BE2C (cell line): ENCODE results near the gene SURF4.

Source experiments
- DNase-seq: peaks from one replicate; pipeline ENCODE4 v3.0.0-alpha.2; 2020
- H3K27me3 ChIP-seq: fragments of 250-450 bp; sonication (Bioruptor Pico); 2 replicates; pipeline ENCODE4 v1.5.1; 2020; ENCODE audit warnings: mild to moderate bottlenecking
- H3K36me3 ChIP-seq: fragments of 250-450 bp; sonication (Bioruptor Pico); 2 replicates; pipeline ENCODE4 v1.5.1; 2020; ENCODE audit warnings: mild to moderate bottlenecking
- H3K4me1 ChIP-seq: fragments of 250-450 bp; sonication (Bioruptor Pico); 2 replicates; pipeline ENCODE4 v1.5.1; 2020
- H3K4me3 ChIP-seq: 2 replicates; pipeline ENCODE4 v1.5.1; 2011; ENCODE audit warnings: low read depth, low read length
- H3K9me3 ChIP-seq: fragments of 250-450 bp; sonication (Bioruptor Pico); 2 replicates; pipeline ENCODE4 v1.5.1; 2020
- CTCF ChIP-seq: IDR thresholded peaks from 2 replicates; pipeline ENCODE4 v1.5.1; 2012; ENCODE audit warnings: mild to moderate bottlenecking, low read depth, low read length

SURF4 gene

GRCh38 chr9:133354766-133355165 is 21.1 kb downstream of the SURF4 start:
- Histone ChIP-seq H3K4me3 (no peak overlapping the region), H3K27me3 (no peaks in the 10 kb centered on the region), H3K4me1 (peaks cover 9% of the 10 kb centered on the region), H3K36me3 (peaks cover 48% of the 10 kb centered on the region), H3K9me3 (no peaks in the 10 kb centered on the region)
- no peak for DNase-seq
- TF ChIP-seq CTCF: no peak

- DNase-seq: no peak
- no peak for TF ChIP-seq CTCF
- Histone ChIP-seq H3K36me3 (peaks cover 48% of the 10 kb centered on the region), H3K27me3 (no peaks in the 10 kb centered on the region), H3K4me3 (no peak overlapping the region), H3K4me1 (no peaks in the 10 kb centered on the region; the same call in 1 of the 2 replicates), H3K9me3 (no peaks in the 10 kb centered on the region)
Measured at GRCh38 chr9:133353548-133353947, 22.3 kb downstream of the SURF4 start.

GRCh38 chr9:133352635-133353340 is 23.1 kb downstream of the SURF4 start:
- H3K4me1 ChIP-seq: no peaks in the 10 kb centered on the region; the same call in 1 of the 2 replicates
- peaks cover 47% of the 10 kb centered on the region for H3K36me3 ChIP-seq
- H3K27me3 ChIP-seq: no peaks in the 10 kb centered on the region
- H3K9me3 ChIP-seq: no peaks in the 10 kb centered on the region
- no peak for TF ChIP-seq CTCF
- H3K4me3 ChIP-seq: no peak overlapping the region
- DNase-seq: no peak

- Histone ChIP-seq H3K4me1 (no peaks in the 10 kb centered on the region; the same call in 1 of the 2 replicates), H3K4me3 (no peak overlapping the region), H3K36me3 (peaks cover 47% of the 10 kb centered on the region), H3K9me3 (no peaks in the 10 kb centered on the region), H3K27me3 (no peaks in the 10 kb centered on the region)
- peak; percentile 80 for TF ChIP-seq CTCF
- DNase-seq: peak; percentile 87
Measured at GRCh38 chr9:133351908-133352634, 23.8 kb downstream of the SURF4 start.

GRCh38 chr9:133351526-133351907 is 24.3 kb downstream of the SURF4 start:
- no peaks in the 10 kb centered on the region for H3K9me3 ChIP-seq
- H3K4me3 ChIP-seq: no peak overlapping the region
- peaks cover 47% of the 10 kb centered on the region for H3K36me3 ChIP-seq
- no peak for DNase-seq
- H3K4me1 ChIP-seq: no peaks in the 10 kb centered on the region; the same call in 1 of the 2 replicates
- TF ChIP-seq CTCF: no peak
- no peaks in the 10 kb centered on the region for H3K27me3 ChIP-seq
